Esophagus (tissue), 2 donors: ENCODE measurements around the gene C10orf67. TPM values are rescaled to one million over a fixed set of nuclear protein-coding genes. Genes with fewer than 3 reads are reported as not detected.

Experiments used
- H3K27ac ChIP-seq, 2 donors: one replicate each; pipeline ENCODE4 v1.5.1; 2013; ENCODE audit warnings: low read depth in 2 of 2, mild to moderate bottlenecking in 2 of 2, inconsistent platforms in 1 of 2, low read length in 1 of 2, moderate library complexity in 1 of 2
- H3K27me3 ChIP-seq, 2 donors: one replicate each; pipeline ENCODE4 v1.6.1; 2013; ENCODE audit warnings: low read length in 2 of 2, control low read depth in 1 of 2, mild to moderate bottlenecking in 1 of 2; ENCODE audit not compliant: insufficient read depth in 2 of 2, control insufficient read depth in 1 of 2
- H3K36me3 ChIP-seq, 2 donors: one replicate each; pipeline ENCODE4 v1.6.1; 2013; ENCODE audit warnings: low read length in 1 of 2; ENCODE audit not compliant: control insufficient read depth in 2 of 2, insufficient read depth in 2 of 2
- H3K4me1 ChIP-seq, 2 donors: one replicate each; pipeline ENCODE4 v1.6.1; 2013; ENCODE audit warnings: low read length in 1 of 2; ENCODE audit not compliant: control insufficient read depth in 2 of 2, insufficient read depth in 2 of 2
- H3K4me3 ChIP-seq, 2 donors: one replicate each; pipeline ENCODE4 v1.5.1; 2013; ENCODE audit warnings: low read length in 2 of 2, mild to moderate bottlenecking in 2 of 2, low read depth in 1 of 2, moderate library complexity in 1 of 2
- H3K9me3 ChIP-seq, 2 donors: one replicate each; pipeline ENCODE4 v1.6.1; 2013; ENCODE audit warnings: mild to moderate bottlenecking in 2 of 2, low read depth in 1 of 2, low read length in 1 of 2, moderate library complexity in 1 of 2; ENCODE audit not compliant: control insufficient read depth in 2 of 2, insufficient read depth in 1 of 2
- WGBS, 2 donors: extraction: QIAGEN DNeasy Blood & Tissue Kit; methylation state at CpG; one replicate each; pipeline ENCODE4 v1.1.7; 2013; 5-methylcytosine and 5-hydroxymethylcytosine counted together
- polyA plus RNA-seq, 2 donors: library from polyadenylated mRNA; stranded (reverse); fragments of 200-250 nt; gene quantifications; one replicate each; pipeline ENCODE4 v1.2.3, GENCODE V29; 2013
- donor health status: healthy with polysubstance abuse.
- donor health status: Bipolar disorder and iron deficiency.

Gene C10orf67
- polyA plus RNA-seq, 2 donors = 0.04 to 0.08 TPM

DNA sequence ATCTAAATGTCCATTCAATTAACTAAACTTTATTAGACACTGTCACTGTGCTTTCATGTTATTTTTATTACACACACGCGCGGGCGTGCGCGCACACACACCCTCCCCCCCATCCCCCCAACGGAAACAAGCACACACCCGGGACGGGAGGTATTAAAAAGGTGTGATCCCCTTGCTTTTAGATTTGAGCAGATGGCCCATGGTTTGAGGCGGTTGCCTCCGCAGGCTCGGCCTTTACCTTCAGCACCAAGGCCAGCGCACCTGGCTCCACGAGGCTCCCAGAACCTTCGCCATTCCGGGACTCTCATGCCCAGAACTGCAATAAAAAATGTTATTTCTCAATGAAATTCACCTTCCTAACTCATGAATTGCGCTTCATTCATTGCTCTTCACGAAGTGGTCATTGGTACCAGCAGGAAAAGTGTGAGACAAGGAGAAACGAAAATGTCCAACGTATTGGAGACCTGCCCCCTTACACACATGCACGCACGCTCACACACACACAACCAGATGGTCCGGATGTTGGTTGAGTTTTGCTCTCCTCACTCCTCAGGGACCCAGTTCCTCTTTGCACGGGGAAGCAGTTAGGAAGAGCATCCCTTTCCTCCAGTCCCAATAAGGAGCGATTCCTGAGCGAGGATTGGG is 173.2 kb downstream of the C10orf67 start:
- Histone ChIP-seq H3K9me3 (no peaks in the 10 kb centered on the region), H3K4me1 (peaks cover 0 to 5% of the 10 kb centered on the region in 2 donors), H3K27ac (no peak overlapping the region), H3K4me3 (no peak overlapping the region), H3K27me3 (peaks cover 12 to 18% of the 10 kb centered on the region in 2 donors), H3K36me3 (no peaks in the 10 kb centered on the region)
- WGBS, 2 donors = 14 to 19% methylated on average over 26 of the region's 26 CpGs

DNA sequence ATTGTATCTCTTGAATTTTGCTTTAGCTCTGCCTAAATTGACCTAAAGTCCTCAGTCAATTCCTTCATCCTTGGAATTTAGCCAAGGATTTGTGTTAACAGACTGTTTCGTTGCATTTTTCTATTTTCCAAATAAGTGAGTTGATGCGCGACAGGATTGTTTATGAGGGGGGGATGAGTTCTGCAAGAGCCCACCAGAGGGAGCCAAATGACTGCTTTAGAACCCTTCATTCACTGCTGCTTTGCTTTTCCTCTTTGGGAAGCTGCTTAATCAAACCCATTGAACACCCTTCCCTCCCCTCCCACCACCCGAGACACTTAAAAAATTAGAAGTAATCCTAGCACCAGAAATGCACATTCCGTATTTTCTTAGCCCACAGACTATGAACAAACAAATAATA is 186.2 kb downstream of the C10orf67 start:
- Histone ChIP-seq H3K36me3 (no peaks in the 10 kb centered on the region), H3K4me3 (no peak overlapping the region), H3K9me3 (no peaks in the 10 kb centered on the region), H3K4me1 (no peaks in the 10 kb centered on the region), H3K27me3 (no peaks in the 10 kb centered on the region), H3K27ac (no peak overlapping the region)
- WGBS, 2 donors = 2 to 3% methylated on average over 5 of the region's 5 CpGs

DNA sequence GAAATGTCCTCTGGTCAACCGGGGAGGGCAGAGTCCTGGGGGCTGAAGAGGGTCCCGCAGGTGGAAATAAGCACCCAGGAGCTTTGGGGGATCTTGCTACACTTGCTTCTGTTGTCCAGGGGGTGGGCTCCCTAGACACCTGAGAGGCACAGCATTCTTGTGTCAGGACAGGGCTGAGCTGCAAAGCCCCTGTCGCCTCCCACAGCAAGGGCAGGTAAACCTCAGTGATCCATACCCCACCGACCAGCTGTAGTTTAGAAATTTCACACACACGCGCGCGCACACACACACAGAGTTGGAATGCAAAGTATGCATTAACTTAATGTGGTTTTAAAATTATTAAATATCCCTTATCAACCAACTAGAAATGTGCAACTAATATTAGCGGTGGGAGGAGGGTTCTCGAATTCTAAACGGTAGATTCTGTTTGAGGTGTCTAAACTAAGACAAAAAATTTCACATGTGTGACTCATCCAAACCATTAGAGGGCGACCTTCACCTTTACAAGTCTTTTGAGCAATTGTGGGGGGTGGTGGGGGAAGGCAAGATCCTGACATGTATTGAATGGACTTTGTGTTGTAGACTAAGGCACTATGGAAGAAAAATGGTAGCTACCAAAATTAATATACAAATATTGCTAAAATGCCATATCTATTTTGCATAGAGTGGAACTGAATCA is 186.8 kb downstream of the C10orf67 start:
- H3K9me3 ChIP-seq = no peaks in the 10 kb centered on the region
- H3K36me3 ChIP-seq = no peaks in the 10 kb centered on the region
- 44 to 47% methylated on average over 12 of the region's 12 CpGs for WGBS, 2 donors
- H3K27me3 ChIP-seq = no peaks in the 10 kb centered on the region
- H3K4me1 ChIP-seq = no peaks in the 10 kb centered on the region
- no peak overlapping the region for H3K27ac ChIP-seq
- H3K4me3 ChIP-seq = no peak overlapping the region

DNA sequence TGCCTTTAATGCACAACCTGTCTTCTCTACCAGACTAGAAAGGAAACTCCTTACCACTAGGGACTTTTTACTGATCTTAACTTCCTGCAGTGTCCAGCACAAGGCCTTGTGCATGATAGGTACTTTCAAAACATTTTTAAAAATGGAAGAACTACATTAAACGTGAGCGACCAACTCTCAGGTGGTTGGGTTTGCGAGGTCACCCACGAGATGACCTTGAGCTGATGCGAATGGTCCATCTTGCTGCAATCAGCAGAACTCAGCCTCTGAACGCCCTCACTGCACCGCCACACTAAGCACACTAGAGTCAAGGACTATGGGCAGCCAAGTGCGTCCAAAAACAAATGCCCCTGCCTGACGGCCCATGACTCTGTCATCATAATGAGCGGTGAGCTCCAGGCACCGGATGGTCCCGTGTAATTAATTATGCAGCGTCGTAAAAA is 187.3 kb downstream of the C10orf67 start:
- H3K4me1 ChIP-seq = no peaks in the 10 kb centered on the region
- H3K27ac ChIP-seq = no peak overlapping the region
- H3K9me3 ChIP-seq = no peaks in the 10 kb centered on the region
- no peak overlapping the region for H3K4me3 ChIP-seq
- no peaks in the 10 kb centered on the region for H3K27me3 ChIP-seq
- no peaks in the 10 kb centered on the region for H3K36me3 ChIP-seq
- WGBS, 2 donors = 52 to 66% methylated on average over 14 of the region's 14 CpGs

DNA sequence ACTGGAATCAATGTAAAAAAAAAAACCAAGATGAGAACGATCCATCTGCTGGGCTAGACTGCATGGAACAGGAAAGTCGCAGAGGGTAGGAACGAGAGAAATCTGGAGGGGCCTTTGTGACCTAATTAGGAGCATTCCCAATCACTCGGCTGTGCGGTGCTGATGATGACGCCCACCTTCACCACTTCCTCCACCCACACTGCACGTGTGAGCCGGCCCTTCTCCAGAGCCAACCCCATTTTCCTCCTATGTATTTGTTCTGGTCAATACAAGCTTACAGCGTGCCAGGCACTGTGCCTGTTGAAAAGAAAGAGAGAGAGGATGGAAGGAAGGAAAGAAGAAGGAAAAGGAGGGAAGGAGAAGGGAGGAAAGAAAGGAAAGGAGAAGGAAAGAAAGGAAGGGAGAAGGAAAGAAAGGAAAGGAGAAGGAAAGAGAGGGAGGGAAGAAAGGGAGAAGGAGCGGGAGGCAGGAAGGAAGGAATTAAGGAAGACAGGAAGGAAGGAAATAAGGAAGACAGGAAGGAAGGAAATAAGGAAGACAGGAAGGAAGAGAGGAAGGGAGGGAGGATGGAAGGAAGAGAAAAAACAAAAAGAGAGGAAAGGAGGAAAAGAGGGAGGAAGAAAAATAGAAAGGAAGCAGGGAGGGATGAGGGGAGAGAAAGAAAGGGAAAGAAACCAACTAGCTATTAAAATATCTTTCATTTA is 188.0 kb downstream of the C10orf67 start:
- Histone ChIP-seq H3K9me3 (no peaks in the 10 kb centered on the region), H3K27ac (no peak overlapping the region), H3K4me3 (no peak overlapping the region), H3K4me1 (no peaks in the 10 kb centered on the region), H3K27me3 (no peaks in the 10 kb centered on the region), H3K36me3 (no peaks in the 10 kb centered on the region)
- WGBS, 2 donors = 63 to 64% methylated on average over 10 of the region's 10 CpGs

DNA sequence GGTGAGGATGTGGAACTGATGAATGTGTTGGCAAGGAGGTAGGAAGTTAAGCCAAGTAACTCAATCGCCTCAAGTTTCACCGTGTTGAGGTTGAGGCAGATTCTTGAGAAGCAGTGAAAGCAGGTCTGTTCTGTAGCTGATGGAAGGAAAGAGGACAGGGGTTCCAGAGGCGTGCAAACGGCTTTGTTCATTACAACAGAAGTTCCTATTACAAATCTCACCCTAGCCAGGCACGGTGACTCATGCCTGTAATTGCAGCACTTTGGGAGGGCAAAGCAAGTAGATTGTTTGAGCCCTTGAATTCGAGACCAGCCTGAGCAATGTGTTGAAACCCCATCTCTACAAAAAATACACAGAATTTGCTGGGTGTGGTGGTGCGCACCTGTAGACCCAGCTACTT is 189.4 kb downstream of the C10orf67 start:
- 75% methylated on average over 7 of the region's 7 CpGs for WGBS, 2 donors

More for the DNA sequence above, 189.4 kb downstream of the C10orf67 start:
- no peaks in the 10 kb centered on the region for H3K4me1 ChIP-seq
- no peaks in the 10 kb centered on the region for H3K27me3 ChIP-seq
- H3K27ac ChIP-seq = no peak overlapping the region
- H3K4me3 ChIP-seq = no peak overlapping the region
- no peaks in the 10 kb centered on the region for H3K36me3 ChIP-seq
- H3K9me3 ChIP-seq = no peaks in the 10 kb centered on the region

Other genes starting within 250 kb of the C10orf67 start
- 10 to 100 TPM; 15.9 to 18.7 TPM for gene MSRB2, start 249.2 kb downstream of the C10orf67 start, polyA plus RNA-seq
- not detected for gene PTF1A, start 152.5 kb downstream of the C10orf67 start, polyA plus RNA-seq
- gene OTUD1, start 94.3 kb upstream of the C10orf67 start, polyA plus RNA-seq = 1 to 10 TPM; 4.5 to 5.2 TPM